WERI-Rb-1 (cell line): Measurements from ENCODE around the gene CALHM4.

Experiments used
- DNase-seq: peaks from one replicate; pipeline ENCODE4 v3.0.0-alpha.2; 2020
- H3K27ac ChIP-seq: fragments of 250-450 bp; sonication (Bioruptor Pico); 2 replicates; pipeline ENCODE4 v1.5.1; 2020; ENCODE audit warnings: mild to moderate bottlenecking, moderate library complexity
- H3K27me3 ChIP-seq: fragments of 250-450 bp; sonication (Bioruptor Pico); 2 replicates; pipeline ENCODE4 v1.5.1; 2021; ENCODE audit warnings: mild to moderate bottlenecking, low read depth, moderate library complexity; ENCODE audit not compliant: insufficient read depth, severe bottlenecking
- H3K36me3 ChIP-seq: fragments of 250-450 bp; sonication (Bioruptor Pico); 2 replicates; pipeline ENCODE4 v1.5.1; 2020; ENCODE audit warnings: mild to moderate bottlenecking, moderate library complexity
- H3K4me3 ChIP-seq: 2 replicates; pipeline ENCODE4 v1.5.1; 2011; ENCODE audit warnings: low read depth, mild to moderate bottlenecking, control low read depth, low read length
- H3K9me3 ChIP-seq: fragments of 250-450 bp; sonication (Bioruptor Pico); 2 replicates; pipeline ENCODE4 v1.5.1; 2021; ENCODE audit warnings: mild to moderate bottlenecking, moderate library complexity; ENCODE audit not compliant: severe bottlenecking
- CTCF ChIP-seq: IDR thresholded peaks from 2 replicates; pipeline ENCODE4 v1.5.1; 2011; ENCODE audit warnings: low read depth, mild to moderate bottlenecking, control low read depth, inconsistent platforms, low read length

The CALHM4 gene

GRCh38 chr6:116605935-116606334 is 52.4 kb downstream of the CALHM4 start:
- H3K36me3 ChIP-seq: no peaks in the 10 kb centered on the region; the same call in 1 of the 2 replicates
- no peak for DNase-seq
- H3K27me3 ChIP-seq: no peaks in the 10 kb centered on the region
- no peaks in the 10 kb centered on the region for H3K9me3 ChIP-seq
- no peak overlapping the region for H3K27ac ChIP-seq
- no peak for TF ChIP-seq CTCF
- H3K4me3 ChIP-seq: no peak overlapping the region
